ENCODE data around the gene CLASP1. TPM values are rescaled to one million over a fixed set of nuclear protein-coding genes. Genes with fewer than 3 reads are reported as not detected.

Gene CLASP1
- total RNA-seq, 2 donors from 2014 or later = 50.4 to 55.8 TPM

DNA sequence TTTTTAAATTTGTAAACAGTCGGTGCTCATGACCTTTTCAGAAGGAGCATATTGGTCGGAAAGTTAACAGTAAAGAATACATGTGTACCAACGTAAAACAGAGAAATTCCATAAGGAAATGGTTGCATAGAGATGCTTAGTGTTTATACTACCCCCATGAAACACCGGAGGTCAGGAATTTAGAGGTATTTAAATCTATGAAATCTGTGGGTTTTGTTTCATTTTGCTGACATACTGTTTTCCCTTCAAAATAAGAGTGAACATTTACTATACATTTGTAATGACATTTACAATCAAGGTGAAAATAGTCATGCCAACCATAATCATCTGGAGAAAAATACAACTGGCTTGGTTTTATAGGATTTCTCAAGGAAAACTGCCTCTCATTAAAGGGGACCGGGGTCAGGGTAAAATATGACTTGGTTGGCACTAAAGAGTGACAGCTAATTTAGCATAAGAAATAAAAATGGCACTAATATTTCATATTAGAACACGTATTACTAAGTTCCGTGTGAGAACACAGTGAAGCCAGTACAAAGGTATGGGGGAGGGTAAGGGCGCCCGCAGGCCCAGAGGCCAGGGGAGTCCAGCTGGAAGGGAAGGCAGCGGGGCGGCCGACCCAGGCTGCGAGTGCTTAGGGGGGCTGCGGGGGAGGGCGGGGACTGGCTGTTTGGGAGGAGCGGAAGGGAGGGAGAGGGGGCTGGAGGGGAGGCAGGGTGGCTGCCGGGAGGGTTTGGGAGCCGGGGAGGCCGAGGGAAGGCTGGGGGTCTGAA, 119.6 kb downstream of the CLASP1 start:
- no peak for DNase-seq (ENCODE audit: low spot score)
- intact Hi-C loops (cut with DNase I) = loop anchor here (5.0 to 10.0 kb wide), 3 partner anchors 118 to 185 kb away; partner anchors contain the start of gene CLASP1 (in 1 of the 2)

DNA sequence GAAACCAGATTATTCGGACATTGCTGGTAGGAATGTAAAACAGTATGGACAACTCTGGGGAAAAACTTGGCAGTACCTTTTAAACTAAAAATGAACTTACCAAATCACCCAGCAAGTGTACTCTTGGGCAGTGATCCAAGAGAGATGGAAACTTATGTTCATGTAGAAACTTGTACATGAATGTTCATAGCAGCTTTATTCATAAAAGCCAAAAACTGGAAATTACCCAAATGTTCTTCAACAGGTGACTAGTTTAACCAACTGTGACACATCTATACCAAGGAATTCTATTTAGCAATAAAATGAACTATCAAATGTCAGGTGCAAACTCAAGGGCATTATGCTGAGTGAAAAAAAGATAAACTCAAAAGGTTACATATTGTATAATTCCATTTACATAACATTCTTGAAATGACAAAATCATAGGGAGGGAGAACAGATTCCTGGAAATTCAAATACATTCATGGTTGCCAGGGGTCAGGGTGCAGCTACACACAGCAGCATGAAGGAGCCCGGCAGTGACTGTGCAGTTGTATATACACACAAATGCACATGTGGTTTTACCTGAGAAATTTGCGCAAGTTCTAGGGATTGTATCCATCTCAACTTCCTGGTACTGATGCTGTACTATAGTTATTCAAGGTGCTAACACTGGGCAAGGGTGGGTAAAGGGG, 122.1 kb downstream of the CLASP1 start:
- intact Hi-C loops (cut with DNase I) = no loop called here
- DNase-seq (ENCODE audit: low spot score) = no peak

DNA sequence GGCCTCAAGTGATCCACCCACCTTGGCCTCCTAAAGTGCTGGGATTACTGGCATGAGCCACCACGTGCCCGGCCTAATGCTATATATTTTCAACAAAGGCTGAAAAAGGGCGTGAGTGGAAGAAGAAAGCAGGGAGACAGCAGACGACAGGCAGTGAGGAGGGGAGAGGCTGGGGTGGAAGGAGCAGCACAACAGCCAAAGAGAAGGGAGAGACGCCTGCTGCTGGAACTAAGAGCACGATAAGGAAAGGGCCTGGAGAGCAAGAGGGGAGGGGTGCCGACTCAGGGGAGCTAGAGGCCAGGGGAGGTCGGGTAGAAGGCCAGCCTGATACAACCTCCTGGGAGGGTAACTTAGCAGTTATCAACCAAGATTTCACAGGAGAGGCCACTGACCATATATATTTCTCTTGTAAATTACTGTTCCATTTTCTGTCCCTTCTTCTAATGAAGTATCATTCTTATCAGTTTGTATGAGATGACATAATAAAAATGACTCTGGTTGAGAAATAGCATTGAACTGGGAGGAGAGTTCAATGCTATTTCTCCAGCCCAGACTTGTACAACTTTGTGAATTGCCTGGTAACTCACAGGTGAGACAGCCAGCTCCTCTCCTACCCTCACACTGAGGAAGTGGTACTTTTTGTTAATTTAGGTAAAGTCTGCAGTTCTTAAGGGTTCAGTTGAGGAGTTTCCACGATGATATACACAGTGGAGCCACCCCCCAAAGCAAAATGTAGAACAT, 124.4 kb downstream of the CLASP1 start:
- no peak for DNase-seq (ENCODE audit: low spot score)
- intact Hi-C loops (cut with DNase I) = no loop called here

DNA sequence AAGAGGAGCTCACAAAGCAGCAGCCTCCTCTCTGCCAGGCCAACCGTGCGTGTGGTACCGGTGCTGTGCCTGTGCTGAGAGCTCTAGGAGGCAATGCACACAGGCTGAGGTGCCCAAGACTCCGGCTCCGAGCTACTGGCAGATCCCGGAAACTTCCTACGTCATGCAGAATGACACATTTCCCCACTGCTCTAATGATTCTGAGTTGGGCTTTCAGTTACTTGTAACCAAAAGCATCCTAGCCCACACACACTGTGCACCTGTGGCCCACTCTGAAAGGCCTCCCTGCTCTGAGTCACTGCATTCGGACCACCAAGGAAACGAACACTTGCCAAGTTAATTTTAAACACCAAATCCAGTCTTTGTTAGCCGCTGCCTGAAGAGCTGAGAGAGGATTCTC, 127.9 kb downstream of the CLASP1 start:
- DNase-seq (ENCODE audit: low spot score) = no peak
- intact Hi-C loops (cut with DNase I) = no loop called here

DNA sequence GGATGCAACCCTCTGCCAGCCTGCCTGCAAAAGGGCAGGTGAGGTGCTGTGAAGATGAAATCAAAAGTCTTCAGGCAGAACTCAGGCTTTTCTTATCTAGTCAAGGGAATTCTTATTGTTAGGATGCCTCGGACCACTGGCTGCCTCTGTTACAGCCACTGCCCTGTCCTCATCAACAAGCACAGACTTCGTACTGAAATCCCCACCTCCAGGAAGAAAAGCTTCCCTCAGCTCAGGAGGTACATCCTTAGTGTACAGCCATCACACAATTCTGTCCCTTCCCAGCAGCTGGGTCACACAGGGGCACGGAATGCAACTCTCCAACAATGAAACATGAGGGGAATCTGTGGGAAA, 128.6 kb downstream of the CLASP1 start:
- intact Hi-C loops (cut with DNase I) = no loop called here
- no peak for DNase-seq (ENCODE audit: low spot score)

DNA sequence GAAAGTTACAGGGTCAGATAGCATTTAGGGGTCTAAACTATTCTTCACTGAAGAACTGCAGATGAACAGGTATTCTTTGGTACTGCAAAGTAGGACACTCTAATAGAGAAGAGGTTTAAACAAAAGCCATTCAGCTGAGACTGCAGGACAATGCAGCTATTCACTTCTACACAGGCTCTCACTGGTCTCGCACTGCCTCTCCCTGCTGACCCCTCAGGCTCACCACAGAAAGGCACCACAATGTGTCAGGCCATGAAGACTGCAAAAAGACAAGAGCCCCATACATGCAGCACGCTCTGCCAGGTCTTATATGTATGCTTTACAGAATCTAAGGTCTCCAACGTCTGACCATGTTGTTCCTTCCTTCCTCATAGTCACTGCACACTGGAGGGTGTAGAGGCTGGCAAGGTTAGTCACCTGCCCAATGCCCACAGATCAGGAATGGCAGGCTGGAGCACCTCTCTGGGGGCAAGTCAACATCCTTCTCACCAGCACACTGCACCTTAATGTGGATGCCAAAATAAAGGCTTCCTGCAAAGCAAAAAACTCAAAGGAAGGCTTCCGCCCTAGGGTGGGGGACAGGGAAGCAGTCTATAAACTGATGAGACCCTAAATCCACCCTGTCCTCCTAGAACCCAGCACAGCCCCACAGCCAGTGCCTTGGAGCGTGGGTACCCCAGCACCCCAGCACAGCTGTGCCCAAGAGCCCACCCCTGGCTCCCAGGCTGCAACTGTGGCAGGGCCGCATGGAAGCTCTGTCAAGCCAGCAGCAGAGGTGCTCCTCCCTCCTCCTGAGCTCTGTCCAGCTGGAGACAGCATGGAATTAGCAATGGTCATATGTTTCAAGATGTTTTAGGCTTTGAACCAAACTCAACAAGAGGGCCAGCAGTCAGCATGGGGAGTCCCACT, 129.3 kb downstream of the CLASP1 start:
- intact Hi-C loops (cut with DNase I) = no loop called here
- no peak for DNase-seq (ENCODE audit: low spot score)

DNA sequence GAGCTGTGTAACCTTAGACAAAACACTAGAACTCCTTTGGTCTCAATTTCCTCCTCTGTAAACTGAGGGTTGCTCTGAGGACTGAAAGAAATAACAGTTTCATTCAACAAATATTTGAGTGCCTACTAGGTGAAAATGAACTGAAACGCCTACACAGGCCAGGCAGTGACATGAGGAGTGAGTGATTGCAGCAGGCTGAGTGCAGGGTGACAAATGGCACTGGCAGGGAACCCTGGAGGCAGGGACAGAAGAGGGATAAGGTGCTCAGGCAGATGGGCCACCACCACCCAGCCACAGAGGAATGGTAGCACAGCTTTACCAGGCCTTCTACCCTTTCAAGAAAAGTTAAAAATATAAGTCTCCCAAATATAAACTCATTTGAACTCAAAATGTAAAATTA, 130.1 kb downstream of the CLASP1 start:
- intact Hi-C loops (cut with DNase I) = no loop called here
- DNase-seq (ENCODE audit: low spot score) = no peak

DNA sequence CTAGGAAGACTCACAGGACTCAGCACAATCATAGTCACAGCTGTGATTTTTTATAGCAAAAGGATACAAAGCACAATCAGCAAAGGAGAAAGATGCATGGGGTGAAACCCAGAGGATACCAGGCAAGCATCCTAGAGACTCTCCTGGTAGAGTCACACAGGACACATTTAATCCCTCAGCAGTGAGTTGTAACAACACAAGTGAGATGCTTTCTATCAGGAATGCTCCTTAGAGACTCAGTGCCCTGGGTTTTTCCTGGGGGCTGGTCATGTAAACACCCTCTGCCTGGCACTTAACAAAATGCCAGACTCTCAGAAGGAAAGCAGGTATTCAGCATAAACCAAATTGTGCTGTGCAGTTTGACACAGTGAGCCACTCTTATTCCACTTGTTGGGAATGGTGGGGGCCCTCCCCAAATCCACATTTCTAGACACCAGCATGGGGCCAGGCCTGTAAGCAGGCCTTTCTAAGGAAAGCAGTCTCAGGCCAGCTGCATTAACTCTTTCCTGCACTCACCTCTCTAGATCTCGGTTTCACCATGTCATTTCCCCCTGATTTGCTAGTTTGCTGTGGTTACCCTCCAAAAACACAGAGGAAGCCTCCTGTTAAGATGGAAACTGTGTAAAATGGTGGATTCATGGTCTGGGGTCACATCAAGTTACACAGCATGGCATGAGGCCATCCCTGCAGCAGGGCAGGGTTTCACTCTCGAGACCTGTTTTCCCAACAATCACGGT, 135.5 kb downstream of the CLASP1 start:
- no peak for DNase-seq (ENCODE audit: low spot score)
- intact Hi-C loops (cut with DNase I) = no loop called here

DNA sequence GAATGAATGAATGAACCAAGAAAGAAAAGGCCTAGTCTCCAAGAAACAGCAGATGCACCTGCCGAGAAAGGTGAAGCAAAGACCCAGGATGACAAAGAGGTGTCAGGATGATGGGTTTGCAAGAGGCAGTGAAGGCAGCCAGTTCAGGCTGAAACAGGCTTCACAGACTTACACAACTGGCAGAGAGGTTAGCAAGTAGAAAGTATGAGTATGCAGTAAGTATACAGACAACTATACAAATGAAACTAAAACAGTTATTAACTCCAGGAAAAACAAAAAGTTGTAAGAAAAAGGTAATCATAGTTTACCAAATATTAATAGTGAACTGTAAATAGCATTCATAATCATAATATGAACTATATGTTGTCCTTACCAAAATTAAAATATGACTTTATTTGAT, 138.4 kb downstream of the CLASP1 start:
- intact Hi-C loops (cut with DNase I) = no loop called here
- no peak for DNase-seq (ENCODE audit: low spot score)

DNA sequence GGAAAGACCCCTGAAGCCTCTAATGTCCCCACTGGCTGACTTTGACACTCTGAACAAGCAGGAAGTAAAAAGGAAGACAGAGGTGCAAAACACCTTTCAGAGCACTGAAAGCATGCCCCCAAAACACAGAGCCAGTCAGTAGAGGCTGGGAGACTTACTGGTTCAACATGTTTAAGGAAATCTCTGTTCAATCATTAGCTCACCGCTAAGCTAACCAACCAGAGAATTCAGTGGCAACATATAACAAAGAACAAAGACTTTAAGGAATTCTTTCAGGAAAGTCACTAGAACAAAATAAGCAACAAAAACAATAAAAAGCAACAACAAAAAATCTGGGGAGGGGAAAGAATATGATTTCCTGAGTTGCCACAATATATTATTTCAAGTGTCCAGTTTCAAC, 142.6 kb downstream of the CLASP1 start:
- intact Hi-C loops (cut with DNase I) = no loop called here

DNA sequence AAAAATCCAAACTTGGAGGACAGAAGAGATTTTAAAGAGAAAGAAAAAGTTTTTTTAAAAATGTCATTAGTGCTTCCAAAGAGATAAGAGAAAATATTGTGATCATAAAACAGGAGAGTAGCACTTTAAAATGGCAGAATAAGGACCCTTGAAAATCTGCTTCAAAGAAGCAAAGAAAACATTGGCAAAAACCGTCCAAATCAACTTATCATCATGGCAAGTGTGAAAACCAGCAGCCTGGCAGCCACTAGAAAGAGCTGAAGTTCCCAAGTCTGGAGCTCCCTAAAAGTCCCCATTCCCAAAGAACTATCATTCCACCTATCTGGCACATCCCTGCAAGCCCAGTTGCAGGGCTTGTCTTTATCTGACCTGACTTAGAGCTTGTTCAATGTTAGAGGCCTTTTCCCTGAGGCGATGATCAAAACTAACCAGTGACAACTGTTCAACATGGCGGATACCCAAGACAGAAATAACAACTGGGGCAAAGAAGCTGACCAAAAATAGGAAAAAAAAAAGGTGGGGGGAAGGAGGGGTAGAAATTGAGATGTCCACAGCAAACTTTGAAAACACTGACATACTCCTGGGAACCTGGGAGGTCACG, 143.2 kb downstream of the CLASP1 start:
- intact Hi-C loops (cut with DNase I) = no loop called here
- no peak for DNase-seq (ENCODE audit: low spot score)

More for the DNA sequence above, 142.6 kb downstream of the CLASP1 start:
- no peak for DNase-seq (ENCODE audit: low spot score)

DNA sequence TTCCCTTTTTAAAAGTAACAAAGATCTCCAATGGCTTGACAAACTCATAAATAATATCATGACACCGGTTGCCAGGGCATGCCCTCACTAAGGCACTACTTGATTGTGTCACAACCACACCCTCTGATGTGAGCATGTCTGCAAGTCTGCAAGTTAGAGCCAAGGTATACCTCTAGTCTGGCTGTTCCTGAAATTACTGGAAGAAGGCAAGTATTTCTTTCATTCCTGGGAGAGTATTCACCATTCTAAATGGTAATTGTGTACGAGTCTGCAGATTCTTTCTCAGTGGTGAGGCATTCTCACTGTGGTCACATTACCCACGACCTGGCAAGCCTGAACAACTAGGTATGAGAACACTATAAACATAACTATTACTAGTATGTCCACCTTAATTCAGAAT, 144.3 kb downstream of the CLASP1 start:
- intact Hi-C loops (cut with DNase I) = no loop called here
- no peak for DNase-seq (ENCODE audit: low spot score)

DNA sequence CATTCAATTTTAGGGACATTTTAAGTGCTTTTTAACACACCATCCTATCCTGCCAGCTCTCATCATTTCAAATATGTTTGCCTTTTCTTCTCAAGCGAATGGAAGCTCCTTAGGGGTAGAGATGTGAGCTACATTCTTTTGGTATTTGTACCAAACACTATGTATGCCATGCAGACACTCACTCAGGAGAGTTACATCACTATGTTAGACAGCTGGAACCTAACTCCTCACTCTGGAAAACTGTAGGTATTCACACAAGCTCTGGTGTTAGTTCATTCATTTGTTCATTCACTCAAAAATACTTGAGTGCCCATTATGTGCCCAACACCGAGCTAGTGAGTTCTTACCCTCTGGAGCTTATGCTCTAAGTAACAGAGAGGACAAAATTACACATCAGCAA, 144.9 kb downstream of the CLASP1 start:
- DNase-seq (ENCODE audit: low spot score) = no peak
- intact Hi-C loops (cut with DNase I) = no loop called here

DNA sequence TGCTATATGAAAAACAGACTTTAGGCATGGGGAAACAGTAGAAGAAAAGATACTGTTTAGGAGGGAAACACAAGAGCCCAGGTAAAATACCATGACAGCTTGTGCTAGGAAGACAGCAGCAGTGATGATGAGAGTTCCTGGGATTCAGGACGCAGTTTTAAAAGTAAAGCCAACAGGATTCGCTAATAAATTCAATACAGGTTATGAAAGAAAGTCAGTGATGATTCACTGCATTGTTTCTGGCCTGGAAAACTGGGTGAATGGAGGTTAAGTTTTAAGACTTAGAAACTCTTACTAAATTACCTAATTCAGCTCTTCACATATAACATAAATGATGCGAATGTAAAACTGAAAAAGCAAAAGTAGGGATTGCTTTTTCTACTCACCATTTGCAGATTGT, 146.5 kb downstream of the CLASP1 start:
- intact Hi-C loops (cut with DNase I) = no loop called here
- DNase-seq (ENCODE audit: low spot score) = no peak

DNA sequence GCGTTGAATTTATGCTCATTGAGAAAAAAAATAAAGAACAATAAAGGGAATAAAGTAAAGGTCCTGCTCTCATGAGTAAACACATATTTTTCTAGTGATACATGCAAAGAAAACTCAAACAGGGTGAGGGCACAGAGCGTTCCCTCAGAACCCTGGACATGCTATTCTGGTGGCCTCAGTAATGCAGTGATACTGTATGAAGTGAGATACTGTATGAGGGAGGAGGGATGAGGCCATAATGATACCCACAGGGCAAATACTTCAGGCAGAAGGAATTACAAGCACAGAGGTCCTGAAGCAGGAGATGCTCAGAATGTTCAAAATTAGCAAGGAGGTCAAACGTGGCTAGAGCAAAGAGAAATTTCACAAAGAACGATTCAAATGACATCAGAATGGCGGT, 147.0 kb downstream of the CLASP1 start:
- DNase-seq (ENCODE audit: low spot score) = no peak
- intact Hi-C loops (cut with DNase I) = no loop called here

DNA sequence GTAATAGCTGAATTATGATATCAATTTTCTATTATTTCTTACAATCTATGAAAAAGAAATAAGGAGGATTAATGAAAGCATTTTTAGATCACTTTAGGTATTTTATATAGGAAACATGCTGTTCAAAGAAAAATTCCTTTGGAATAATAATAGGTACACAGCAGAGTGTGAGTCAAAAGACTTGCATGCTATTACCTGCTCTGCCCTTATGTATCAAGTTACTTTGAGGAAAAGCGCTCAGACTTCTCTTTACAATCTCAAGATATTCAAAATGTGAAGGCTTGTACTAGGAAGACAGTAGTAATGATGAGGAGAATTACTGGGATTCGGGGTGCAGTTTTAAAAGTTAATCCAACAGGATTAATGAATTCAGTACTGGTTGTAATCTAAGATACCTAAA, 147.7 kb downstream of the CLASP1 start:
- intact Hi-C loops (cut with DNase I) = no loop called here
- DNase-seq (ENCODE audit: low spot score) = no peak

DNA sequence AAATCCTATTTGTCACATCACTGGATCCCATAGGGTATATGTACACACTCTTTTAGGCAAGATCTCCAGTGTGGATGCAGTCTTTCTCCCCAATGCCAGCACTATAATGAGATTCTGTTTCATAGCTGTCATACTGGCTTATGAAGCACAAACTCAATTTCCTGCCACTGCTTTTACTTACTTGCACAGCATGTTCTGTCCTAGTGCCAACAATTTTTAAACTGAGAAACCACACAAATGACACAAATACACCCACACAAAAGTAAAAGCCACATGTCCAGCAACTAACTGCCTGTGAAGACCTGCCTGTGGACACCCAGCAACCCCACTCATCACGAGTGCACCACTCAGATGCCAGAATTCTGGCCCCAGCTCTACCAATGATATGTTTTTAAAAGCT, 148.2 kb downstream of the CLASP1 start:
- intact Hi-C loops (cut with DNase I) = no loop called here
- no peak for DNase-seq (ENCODE audit: low spot score)

DNA sequence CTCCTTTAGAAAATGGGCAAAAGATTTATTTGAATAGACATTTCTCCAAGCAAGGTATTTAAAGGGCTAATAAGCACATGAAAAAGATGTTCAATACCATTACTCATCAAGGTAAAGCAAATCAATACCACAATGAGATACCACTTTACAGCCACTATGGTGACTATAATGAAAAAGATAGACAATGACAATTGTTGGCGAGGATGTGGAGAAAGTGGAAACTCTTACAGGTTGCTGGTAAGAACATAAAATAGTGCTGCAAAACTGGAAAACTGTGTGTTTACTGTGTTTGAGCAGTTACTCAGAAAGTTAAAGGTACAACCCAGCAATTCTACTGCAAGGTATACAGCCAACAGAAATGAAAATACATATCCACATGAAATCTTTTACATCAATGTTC, 150.5 kb downstream of the CLASP1 start:
- intact Hi-C loops (cut with DNase I) = no loop called here

More for the DNA sequence above, 150.5 kb downstream of the CLASP1 start:
- DNase-seq (ENCODE audit: low spot score) = no peak
